Stimulated activated CD4-positive, alpha-beta T cell treated with anti-CD3 and anti-CD28 coated beads, Interleukin-4, amount 100 ng/mL, for 48 hours (primary cell): Measurements from ENCODE around the gene CEBPA.
"Not testable (repeated sequence)": the region's sequence is repeated elsewhere in the genome, so short reads cannot be mapped to it uniquely, and the experiment has no call there.

Experiments used
- DNase-seq, 2 donors: peaks; one replicate each; pipeline ENCODE4 v3.0.0-alpha.2; 2020; ENCODE audit warnings: low read depth in 2 of 2

Gene CEBPA

GRCh38 chr19:33301144-33301899 lies 1.0 kb downstream of the CEBPA start:
- no peak for DNase-seq

DNA sequence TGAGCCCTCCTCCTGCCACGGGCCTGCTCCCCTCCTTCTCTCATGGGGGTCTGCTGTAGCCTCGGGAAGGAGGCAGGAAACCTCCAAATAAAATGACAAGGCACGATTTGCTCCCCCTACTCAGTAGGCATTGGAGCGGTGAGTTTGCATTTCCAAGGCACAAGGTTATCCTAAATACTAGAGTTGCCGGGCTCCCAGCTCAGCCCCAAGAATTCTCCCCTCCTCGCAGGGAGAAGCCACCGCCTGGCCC lies 1.5 kb downstream of the CEBPA start:
- DNase-seq, result no peak

- DNase-seq, result no peak
Observed at GRCh38 chr19:33300009-33300893, 2.1 kb downstream of the CEBPA start.

GRCh38 chr19:33299051-33299688 lies 3.2 kb downstream of the CEBPA start:
- no peak for DNase-seq

DNA sequence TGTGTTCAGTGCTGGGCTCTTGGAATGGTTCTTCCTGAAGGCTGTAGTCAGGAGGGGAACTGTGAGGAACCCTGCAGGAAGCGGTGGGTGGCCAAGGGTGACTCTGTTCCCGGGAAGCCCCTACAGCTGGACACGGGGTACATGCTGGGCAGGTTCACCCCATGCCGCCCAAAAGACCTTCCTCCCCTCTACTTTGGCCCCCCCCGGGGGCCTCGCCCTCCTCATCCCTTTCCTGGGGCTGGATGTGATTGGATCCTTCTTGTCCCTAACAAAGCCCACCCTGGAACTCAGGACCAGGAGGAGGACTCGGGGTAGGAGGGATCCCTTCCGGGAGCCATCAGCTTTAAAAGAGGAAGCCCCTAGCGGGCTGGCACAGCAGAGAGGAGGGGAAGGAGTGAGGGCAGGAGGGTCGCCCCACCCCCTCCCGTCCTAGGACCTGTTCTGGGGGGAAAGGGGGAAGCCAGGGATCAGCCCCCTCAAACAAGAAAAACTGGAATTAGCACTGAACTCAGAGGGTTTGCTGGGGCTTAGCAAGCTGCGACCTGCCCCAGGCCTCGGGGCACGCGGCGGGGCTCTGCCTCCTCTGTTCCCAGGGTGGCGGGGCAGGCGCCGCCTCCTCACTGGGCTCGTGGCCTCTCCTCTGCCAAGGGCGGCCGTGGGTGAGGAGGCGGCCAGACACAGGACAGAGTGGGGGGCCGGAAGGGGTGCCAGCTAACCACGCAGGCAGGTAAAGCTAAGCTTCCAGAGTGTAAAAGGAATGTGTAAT lies 4.0 kb downstream of the CEBPA start:
- DNase-seq, result no peak

- no peak for DNase-seq
Observed at GRCh38 chr19:33297401-33298145, 4.8 kb downstream of the CEBPA start.

GRCh38 chr19:33296488-33296971 lies 5.8 kb downstream of the CEBPA start:
- no peak for DNase-seq

- DNase-seq, result no peak
Observed at GRCh38 chr19:33295621-33296487, 6.5 kb downstream of the CEBPA start.

DNA sequence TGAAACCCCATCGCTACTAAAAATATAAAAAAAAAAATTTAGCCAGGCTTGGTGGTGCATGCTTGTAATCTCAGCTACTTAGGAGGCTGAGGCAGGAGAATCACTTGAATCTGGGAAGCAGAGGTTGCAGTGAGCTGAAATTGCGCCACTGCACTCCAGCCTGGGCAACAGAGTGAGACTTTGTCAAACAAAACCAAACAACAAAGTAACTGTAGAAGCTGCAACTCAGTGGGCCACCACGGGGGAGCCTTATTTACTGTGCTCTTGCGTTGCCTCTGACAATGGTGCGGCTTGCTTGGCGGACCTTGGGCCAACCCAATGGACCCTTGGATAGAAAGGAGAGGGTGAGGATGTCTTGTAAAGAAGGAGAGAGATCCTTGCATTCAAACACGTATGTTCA lies 7.3 kb downstream of the CEBPA start:
- not testable (repeated sequence) for DNase-seq

- DNase-seq, result no peak
Observed at GRCh38 chr19:33294058-33294798, 8.1 kb downstream of the CEBPA start.

DNA sequence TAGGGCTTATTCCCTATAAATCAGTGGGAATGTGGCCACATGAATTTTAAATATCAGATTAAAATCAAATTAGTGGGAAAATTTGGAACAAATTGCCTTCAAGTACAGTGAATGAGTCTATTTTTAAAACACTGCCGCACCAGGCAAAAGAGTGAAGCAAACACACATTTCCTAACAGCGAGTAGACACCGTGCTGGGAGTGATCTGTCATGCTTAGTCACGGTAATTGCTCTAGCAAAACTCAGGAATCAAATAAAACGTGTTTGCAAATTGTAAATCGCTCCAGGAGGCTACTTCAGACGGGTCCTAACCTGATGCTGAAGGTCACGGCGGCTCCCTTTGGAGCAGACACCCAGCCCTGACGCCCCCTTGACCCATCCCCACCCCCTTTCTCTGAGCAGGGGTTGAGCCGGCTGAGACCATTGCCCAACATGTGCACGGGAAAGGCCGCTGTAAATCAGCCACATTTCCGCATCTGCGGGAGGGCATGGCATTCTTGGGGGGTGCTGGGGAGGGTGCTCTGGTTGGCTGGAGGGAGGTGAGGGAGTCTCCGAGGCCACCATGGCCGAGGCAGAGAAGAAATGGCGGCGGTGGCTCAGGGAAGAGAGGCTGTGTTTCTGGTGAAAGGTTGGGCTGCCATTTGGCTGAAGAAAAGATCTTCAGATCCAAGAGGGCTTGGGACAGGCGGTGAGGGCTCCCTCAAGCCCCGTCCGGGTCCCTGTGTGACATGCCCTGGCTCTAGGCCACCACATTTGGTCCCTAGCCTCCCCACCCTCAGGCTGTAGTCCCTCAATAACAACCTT lies 8.9 kb downstream of the CEBPA start:
- no peak for DNase-seq

GRCh38 chr19:33292595-33293254 lies 9.6 kb downstream of the CEBPA start:
- DNase-seq, result no peak

DNA sequence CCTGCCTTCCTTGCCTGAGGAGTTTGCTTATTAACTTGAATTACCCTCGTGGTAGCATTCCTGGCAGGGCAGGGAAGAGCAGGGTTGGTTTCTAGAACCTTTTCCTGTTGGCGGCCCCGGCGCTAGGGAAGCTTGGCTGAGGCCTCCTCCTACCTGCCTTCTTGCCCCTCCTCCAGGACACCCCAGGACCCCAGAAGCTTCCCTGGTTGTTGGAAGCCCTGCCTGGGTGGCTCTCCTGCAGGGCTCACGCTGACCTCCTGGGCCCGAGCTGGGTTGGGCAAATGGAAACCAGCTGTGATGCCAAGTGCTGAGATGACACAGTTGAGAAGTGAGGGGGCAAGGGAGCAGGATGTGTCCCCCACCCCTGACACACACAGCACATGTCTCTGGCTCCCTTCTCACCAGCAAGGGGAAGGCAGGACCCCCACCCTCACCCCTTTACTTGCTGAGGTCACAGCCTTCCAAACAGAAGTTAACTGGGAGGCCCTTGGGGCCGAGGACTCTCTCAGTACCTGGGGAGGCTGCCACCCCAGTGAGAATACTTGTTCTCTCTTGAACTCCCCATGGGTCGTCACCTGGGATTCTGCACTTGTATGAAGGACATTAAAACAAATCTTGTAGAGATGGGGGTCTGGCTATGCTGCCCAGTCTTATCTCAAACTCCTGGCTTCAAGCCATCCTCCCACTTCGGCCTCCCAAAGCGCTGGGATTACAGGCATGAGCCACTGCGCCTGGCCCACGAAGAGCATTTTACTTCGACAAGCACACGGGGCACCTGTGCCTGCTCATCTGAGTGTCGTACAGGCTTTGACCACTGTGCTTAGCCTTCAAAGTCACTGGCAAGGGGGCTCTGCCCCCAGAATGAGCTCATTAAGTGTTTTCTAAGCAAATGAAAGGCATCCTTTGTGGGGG lies 10.5 kb downstream of the CEBPA start:
- DNase-seq, result no peak

GRCh38 chr19:33290956-33291622 lies 11.2 kb downstream of the CEBPA start:
- DNase-seq, result no peak

- no peak for DNase-seq
Observed at GRCh38 chr19:33290082-33290815, 12.1 kb downstream of the CEBPA start.

DNA sequence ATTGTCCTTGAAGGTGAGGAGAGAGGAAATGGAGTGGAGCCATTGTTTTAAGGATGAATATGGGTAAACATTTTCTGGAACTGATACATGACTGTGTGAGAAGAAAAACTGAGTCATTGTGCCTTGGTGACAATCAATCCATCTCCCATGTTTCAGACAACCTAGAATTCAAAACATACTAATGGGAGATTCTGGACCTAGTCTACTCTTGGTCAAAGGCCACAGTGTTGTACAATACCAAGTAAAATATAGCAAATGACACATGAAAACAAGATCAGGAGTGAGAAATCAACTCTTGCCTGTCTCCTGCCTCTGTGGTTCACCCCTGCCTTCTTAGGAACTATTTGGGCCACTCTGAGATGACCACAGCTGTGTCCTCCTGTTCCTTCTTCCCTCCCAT lies 13.1 kb downstream of the CEBPA start:
- no peak for DNase-seq
